HepG2 (cell line): ENCODE results near the gene ZNF530. TPM values are rescaled to one million over a fixed set of nuclear protein-coding genes. Genes with fewer than 3 reads are reported as not detected.
A peak's percentile ranks its signal among the peaks of the same experiment; 100 is the strongest.

Experiments
- ATM ChIP-seq: fragments of 450-650 bp; IDR thresholded peaks from 2 replicates; pipeline ENCODE4 v1.7.1; 2017; ENCODE audit warnings: mild to moderate bottlenecking, borderline replicate concordance
- BCLAF1 ChIP-seq: fragments of 450-650 bp; IDR thresholded peaks from 2 replicates; pipeline ENCODE4 v1.6.1; 2017; ENCODE audit warnings: mild to moderate bottlenecking
- CREM ChIP-seq, 2 experiments: sonication (generic) in 1 of 2; formaldehyde crosslinking in 1 of 2; IDR thresholded peaks; 2 replicates each; pipeline versions ENCODE4 v1.4.0 to v1.6.1; 2016 to 2020; ENCODE audit warnings: antibody characterized with exemption in 1 of 2, mild to moderate bottlenecking in 1 of 2, missing genetic modification reagents in 1 of 2
- IRF1 ChIP-seq: sonication (generic); formaldehyde crosslinking; IDR thresholded peaks from 2 replicates; pipeline ENCODE4 v1.4.0; 2020; ENCODE audit warnings: low read depth, mild to moderate bottlenecking, missing genetic modification reagents
- KMT2B ChIP-seq: IDR thresholded peaks from 2 replicates; pipeline ENCODE4 v1.6.1; 2016; ENCODE audit warnings: missing genetic modification reagents, missing compliant biosample characterization
- MXI1 ChIP-seq: IDR thresholded peaks from 3 replicates; pipeline ENCODE4 v1.6.1; 2012; ENCODE audit warnings: low read depth, low read length, inconsistent platforms, borderline replicate concordance
- PCBP1 ChIP-seq: fragments of 200-400 bp; formaldehyde crosslinking; IDR thresholded peaks from 2 replicates; pipeline ENCODE4 v1.6.1; 2017; ENCODE audit warnings: mild to moderate bottlenecking, low read depth, low read length, borderline replicate concordance
- PHF21A ChIP-seq: sonication (generic); formaldehyde crosslinking; IDR thresholded peaks from 2 replicates; pipeline ENCODE4 v1.5.0; 2020; ENCODE audit warnings: mild to moderate bottlenecking, missing genetic modification reagents
- SIX4 ChIP-seq: sonication (generic); formaldehyde crosslinking; IDR thresholded peaks from 2 replicates; pipeline ENCODE4 v1.4.0; 2020; ENCODE audit warnings: missing genetic modification reagents
- THAP8 ChIP-seq: sonication (generic); formaldehyde crosslinking; IDR thresholded peaks from 2 replicates; pipeline ENCODE4 v1.5.1; 2020; ENCODE audit warnings: missing genetic modification reagents, mild to moderate bottlenecking, borderline replicate concordance
- U2AF2 ChIP-seq: fragments of 200-400 bp; formaldehyde crosslinking; IDR thresholded peaks from 2 replicates; pipeline ENCODE4 v1.6.1; 2017; ENCODE audit warnings: low read depth, mild to moderate bottlenecking, low read length
- ZFYVE20 ChIP-seq: sonication (generic); formaldehyde crosslinking; IDR thresholded peaks from 2 replicates; pipeline ENCODE4 v1.8.0; 2023; ENCODE audit warnings: low read depth, mild to moderate bottlenecking, moderate library complexity, missing genetic modification reagents, borderline replicate concordance
- ZNF18 ChIP-seq: sonication (generic); formaldehyde crosslinking; IDR thresholded peaks from 2 replicates; pipeline ENCODE4 v1.8.0; 2022; ENCODE audit warnings: mild to moderate bottlenecking, missing genetic modification reagents; ENCODE audit not compliant: insufficient replicate concordance
- ZNF557 ChIP-seq: sonication (generic); formaldehyde crosslinking; IDR thresholded peaks from 2 replicates; pipeline ENCODE4 v1.4.0; 2020; ENCODE audit warnings: missing genetic modification reagents
- ZNF703 ChIP-seq: sonication (generic); formaldehyde crosslinking; IDR thresholded peaks from 2 replicates; pipeline ENCODE4 v1.5.1; 2020; ENCODE audit warnings: missing genetic modification reagents, mild to moderate bottlenecking, moderate library complexity, borderline replicate concordance
- ZNF768 ChIP-seq: sonication (generic); formaldehyde crosslinking; IDR thresholded peaks from 2 replicates; pipeline ENCODE4 v1.4.0; 2020; ENCODE audit warnings: missing genetic modification reagents
- ZNF784 ChIP-seq: sonication (generic); formaldehyde crosslinking; IDR thresholded peaks from 2 replicates; pipeline ENCODE4 v1.5.1; 2020; ENCODE audit warnings: missing genetic modification reagents, mild to moderate bottlenecking, borderline replicate concordance
- polyA plus RNA-seq, 8 experiments: library from polyadenylated mRNA; depleted of rRNA in 3 of 8; stranded (reverse) in 7 of 8; unstranded in 1 of 8; fragments of >200 nt; fragmentation: Illumina TruSeq in 4 of 8; extraction: Trizol in 4 of 8; gene quantifications; 2 replicates each; pipeline versions ENCODE4 v1.2.1 to v1.2.3, GENCODE V29; 2011 to 2016; ENCODE audit warnings: low read depth in 4 of 8, missing spikeins in 1 of 8, mixed read lengths in 1 of 8; ENCODE audit not compliant: insufficient read depth in 1 of 8
- total RNA-seq, 5 experiments: library from RNA; depleted of rRNA; stranded (reverse); fragments of >200 nt; fragmentation: Illumina TruSeq; extraction: Trizol; gene quantifications; 2 replicates each; pipeline ENCODE4 v1.2.3, GENCODE V29; 2016; ENCODE audit warnings: low read depth in 1 of 5

ZNF530 gene
- total and polyA plus RNA-seq, 2 of the 13 experiments (the other 11 are each of a cell fraction or from before 2014, with no cell fraction given), result 1.1 to 7.8 TPM

GRCh38 chr19:57578487-57579205, 21.0 kb upstream of the ZNF530 start, which contains the start of gene ZNF416 (continued):
- TF ChIP-seq BCLAF1 (no peak), ZNF18 (no peak), CREM (IDR thresholded peaks at IDR 0.05) (peak; percentile 94), CREM (CRISPR knock-in tag; IDR thresholded peaks at IDR 0.05) (no peak), IRF1 (CRISPR knock-in tag) (no peak), PHF21A (CRISPR knock-in tag) (peak; percentile 24; the same call in 1 of the 2 replicates), ZFYVE20 (CRISPR knock-in tag) (no peak), ZNF557 (CRISPR knock-in tag) (no peak), KMT2B (CRISPR knock-in tag) (peak; percentile 90; the same call in 1 of the 2 replicates), ATM (no peak), ZNF768 (CRISPR knock-in tag) (peak; percentile 52; the same call in 1 of the 2 replicates), THAP8 (CRISPR knock-in tag) (no peak), SIX4 (CRISPR knock-in tag) (peak; percentile 30; the same call in 1 of the 2 replicates), MXI1 (peak; percentile 68; the same call in 1 of the 3 replicates), PCBP1 (no peak), ZNF784 (CRISPR knock-in tag) (peak; percentile 70), U2AF2 (no peak), ZNF703 (CRISPR knock-in tag) (no peak)
